Fibroblast of upper back skin (primary cell): Measurements from ENCODE around the gene KITLG.
A peak's percentile ranks its signal among the peaks of the same experiment; 100 is the strongest.
"Not testable (repeated sequence)": the region's sequence is repeated elsewhere in the genome, so short reads cannot be mapped to it uniquely, and the experiment has no call there.

Experiments
- DNase-seq: peaks from one replicate; pipeline ENCODE4 v3.0.0-alpha.2; 2013

Gene KITLG

DNA sequence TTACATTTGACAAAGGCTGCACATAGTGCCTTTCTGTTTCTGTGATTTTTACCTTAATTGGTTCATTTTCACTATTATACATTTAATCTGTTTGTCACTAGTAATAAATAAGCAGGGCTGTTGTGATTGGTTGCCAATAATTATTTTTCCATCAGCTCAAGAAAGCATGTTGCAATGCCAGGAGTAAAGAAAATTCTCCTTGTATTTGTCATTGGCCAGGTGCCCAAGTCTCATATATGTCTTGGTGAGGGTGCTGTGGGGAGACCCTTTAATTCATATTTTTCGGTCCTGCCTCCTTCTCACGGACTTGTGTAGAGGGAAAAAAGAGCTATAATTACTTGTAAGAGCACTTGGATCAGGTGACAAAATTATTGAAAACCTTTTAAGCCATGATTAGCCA, 108.0 kb downstream of the KITLG start:
- peak; percentile 57 for DNase-seq

DNA sequence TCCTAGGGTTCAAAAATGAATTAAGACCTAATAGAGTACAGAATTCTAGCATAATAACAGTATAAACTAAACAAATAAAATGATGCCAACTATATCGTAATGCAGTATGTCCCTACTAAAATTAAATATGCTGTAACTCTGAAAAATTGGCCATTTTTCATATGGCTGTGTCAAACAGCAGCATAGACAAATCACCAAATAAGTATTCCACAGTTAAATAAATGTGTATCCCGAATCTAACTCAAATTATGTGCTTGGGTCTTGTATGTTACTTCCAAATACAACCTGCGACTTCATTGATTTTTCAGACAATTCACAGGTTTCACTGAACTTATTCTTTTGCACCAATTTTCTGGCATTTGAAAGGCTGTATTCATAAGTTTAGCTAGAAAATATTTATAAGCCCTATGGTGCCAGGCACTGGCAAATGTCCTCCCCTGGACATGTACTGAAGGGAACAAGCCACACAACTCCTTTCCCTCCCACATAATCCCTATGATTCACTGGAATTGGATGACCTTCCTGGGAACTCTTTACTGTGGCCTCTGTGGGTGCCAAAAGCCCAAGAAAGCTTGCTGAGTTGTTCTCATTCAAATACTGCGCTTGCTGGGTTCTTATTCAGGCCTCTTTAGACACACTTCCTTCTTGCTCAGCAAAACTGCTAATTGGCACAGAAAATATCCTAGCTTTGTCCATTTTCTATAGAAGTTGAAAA, 108.8 kb downstream of the KITLG start:
- DNase-seq, result peak; percentile 79

GRCh38 chr12:88469154-88469553, 111.1 kb downstream of the KITLG start:
- no peak for DNase-seq

DNA sequence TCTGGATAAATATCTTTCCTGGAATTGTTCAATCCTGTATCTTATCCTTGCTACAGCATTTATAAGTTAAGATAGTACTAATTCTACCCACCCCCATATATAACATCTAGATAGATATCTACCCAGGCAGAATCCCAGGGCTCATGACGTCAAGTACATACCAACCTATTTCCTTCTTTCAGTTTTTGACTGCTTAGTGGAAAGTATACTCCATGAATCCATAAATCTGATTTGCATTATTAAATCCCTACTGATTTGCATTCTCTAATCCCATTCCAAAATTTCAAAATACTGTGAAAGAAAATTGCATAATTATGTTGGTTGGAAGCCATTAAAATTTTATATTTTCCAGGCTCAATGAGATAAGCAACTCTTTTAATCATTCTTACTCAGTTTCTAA, 111.7 kb downstream of the KITLG start:
- peak; percentile 13 for DNase-seq

GRCh38 chr12:88466708-88467107, 113.6 kb downstream of the KITLG start:
- not testable (repeated sequence) for DNase-seq

DNA sequence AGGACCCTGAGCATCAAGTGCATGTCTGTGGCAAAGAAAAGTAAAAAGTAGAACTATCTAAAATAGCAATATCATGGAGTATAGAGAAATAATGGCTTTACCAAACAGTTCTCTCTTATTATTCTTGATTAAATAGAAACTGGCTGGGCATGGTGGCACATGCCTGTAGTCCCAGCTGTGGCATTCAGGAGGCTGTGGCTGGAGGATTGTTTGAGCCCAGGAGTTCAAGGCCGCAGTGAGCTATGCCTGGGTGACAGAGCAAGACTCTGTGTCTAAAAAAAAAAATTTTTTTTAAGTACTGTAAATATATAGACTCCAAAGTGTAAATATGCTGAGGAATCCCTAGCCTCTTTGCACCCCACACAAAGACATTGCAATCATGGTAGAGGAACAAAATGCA, 121.9 kb downstream of the KITLG start:
- DNase-seq, result no peak

DNA sequence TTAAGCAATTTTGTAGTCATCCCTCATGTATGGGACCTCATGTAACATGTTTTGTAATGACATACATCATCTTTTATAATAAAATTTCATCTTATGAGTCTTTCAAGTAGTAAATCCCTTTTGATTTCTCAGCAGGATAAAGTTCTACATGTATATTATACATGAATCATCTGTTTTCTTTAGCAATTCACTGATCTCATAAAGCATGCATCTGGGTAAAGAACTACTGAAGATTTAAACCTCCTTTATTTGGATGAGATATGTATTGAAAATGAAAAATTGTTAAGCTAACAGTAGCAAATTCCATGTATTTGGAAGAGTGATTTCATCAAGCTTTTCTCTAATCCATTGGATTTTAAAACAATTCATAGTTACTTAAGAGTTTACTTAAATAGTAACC, 126.9 kb downstream of the KITLG start:
- DNase-seq, result peak; percentile 63

DNA sequence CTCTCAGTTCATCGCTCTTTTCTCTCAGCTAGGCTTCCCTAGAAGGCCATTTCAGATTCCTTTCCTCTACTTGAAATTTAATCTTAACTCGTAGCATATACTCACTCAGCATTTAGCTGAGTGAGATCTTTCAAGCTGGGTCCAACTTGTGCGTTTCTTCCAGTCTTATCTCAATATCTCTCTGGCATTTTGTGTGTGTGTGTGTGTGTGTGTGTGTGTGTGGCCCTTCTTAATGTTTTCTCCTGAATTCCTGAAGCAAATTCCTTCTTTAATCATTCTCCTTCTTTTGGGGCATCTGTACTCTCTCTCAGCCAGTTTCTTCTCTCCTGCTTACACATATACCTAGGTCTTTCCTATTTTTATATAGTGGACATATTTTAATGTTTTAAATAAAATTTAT, 129.1 kb downstream of the KITLG start:
- DNase-seq, result peak; percentile 44

DNA sequence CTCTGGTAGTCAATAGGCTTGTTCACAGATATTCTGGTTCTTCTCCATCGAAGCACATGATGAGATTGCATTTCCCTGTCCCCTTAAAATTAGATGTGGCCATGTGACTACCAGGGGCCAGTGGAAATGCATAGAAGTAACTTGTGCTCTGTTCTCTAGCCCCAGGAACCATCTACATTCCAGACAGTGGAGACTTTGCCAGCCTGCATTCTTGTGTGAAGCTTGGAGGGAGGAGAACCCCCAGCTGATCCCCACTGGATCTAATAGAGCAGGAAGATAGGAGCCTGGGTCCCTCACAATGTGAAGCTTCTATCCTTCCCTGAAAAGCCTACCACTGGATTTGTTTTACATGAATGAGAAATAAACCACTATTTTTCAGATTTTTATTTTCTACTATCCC, 130.1 kb downstream of the KITLG start:
- peak; percentile 53 for DNase-seq

- no peak for DNase-seq
Measured at GRCh38 chr12:88448337-88448915, 131.8 kb downstream of the KITLG start.

- DNase-seq, result peak; percentile 56
Measured at GRCh38 chr12:88445705-88446394, 134.4 kb downstream of the KITLG start.

DNA sequence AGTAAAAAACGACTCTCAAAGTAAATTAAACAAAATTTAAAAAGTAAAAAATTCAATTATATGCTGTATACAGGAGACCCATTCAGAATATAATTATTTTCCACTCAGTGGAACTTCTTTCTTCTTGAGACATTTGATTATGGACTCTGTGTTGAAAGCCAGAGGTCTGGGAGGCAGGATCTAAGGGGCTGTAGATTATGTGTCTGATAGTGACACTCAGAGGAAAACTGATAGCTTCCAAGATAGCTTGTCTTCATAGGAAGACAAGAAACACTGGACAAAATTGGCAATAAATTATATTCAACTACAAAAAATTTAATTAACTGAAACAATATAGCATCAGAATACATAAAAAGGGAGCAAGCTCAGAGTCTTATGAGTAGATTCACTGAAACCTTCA, 135.8 kb downstream of the KITLG start:
- no peak for DNase-seq
